Heart right ventricle (tissue), 16 donors: ENCODE data around the gene XPO4. TPM values are rescaled to one million over a fixed set of nuclear protein-coding genes. Genes with fewer than 3 reads are reported as not detected.
A peak's percentile ranks its signal among the peaks of the same experiment; 100 is the strongest.
"Not testable (repeated sequence)": the region's sequence is repeated elsewhere in the genome, so short reads cannot be mapped to it uniquely, and the experiment has no call there.

ENCODE experiments used
- ATAC-seq, 8 donors: fragments of 200-7000 bp; cut with Tn5 transposase; one replicate each; pipeline ENCODE4 v1.9.1; 2020; ENCODE audit warnings: mild to moderate bottlenecking in 8 of 8, moderate library complexity in 8 of 8, moderate number of reproducible peaks in 1 of 8
- DNase-seq, 2 donors: peaks; one replicate each; pipeline ENCODE4 v3.0.0-alpha.2; 2020
- H3K27ac ChIP-seq, 10 donors: fragments of 200-600 bp; sonication (generic) in 2 of 10; one replicate each; pipeline versions ENCODE4 v1.5.0 to v1.8.0; 2020 to 2022; ENCODE audit warnings: mild to moderate bottlenecking in 3 of 10
- H3K27me3 ChIP-seq, 7 donors: fragments of 200-600 bp; one replicate each; pipeline ENCODE4 v1.8.0; 2021 to 2022; ENCODE audit warnings: mild to moderate bottlenecking in 2 of 7
- H3K36me3 ChIP-seq, 9 donors: fragments of 200-600 bp; sonication (generic) in 1 of 9; one replicate each; pipeline versions ENCODE4 v1.5.0 to v1.8.0; 2020 to 2022; ENCODE audit warnings: mild to moderate bottlenecking in 2 of 9
- H3K4me1 ChIP-seq, 9 donors: fragments of 200-600 bp; sonication (generic) in 1 of 9; one replicate each; pipeline versions ENCODE4 v1.5.0 to v1.8.0; 2020 to 2022; ENCODE audit warnings: mild to moderate bottlenecking in 4 of 9
- H3K4me3 ChIP-seq, 10 donors: fragments of 200-600 bp; sonication (generic) in 2 of 10; one replicate each; pipeline versions ENCODE4 v1.5.0 to v1.8.0; 2020 to 2022; ENCODE audit warnings: mild to moderate bottlenecking in 7 of 10, moderate library complexity in 2 of 10
- H3K9me3 ChIP-seq, 11 donors: fragments of 200-600 bp in 10 of 11; sonication (generic) in 2 of 11; one replicate each; pipeline versions ENCODE4 v1.5.0 to v1.8.0; 2013 to 2022; ENCODE audit warnings: mild to moderate bottlenecking in 2 of 11, control low read depth in 1 of 11, moderate library complexity in 1 of 11
- CTCF ChIP-seq, 9 donors: fragments of 200-600 bp; sonication (generic) in 2 of 9; IDR thresholded peaks; one replicate each; pipeline versions ENCODE4 v1.5.0 to v1.8.0; 2021 to 2022; ENCODE audit warnings: antibody characterized with exemption in 9 of 9, mild to moderate bottlenecking in 5 of 9, moderate library complexity in 1 of 9
- WGBS, 2 donors: extraction: QIAGEN DNeasy Blood & Tissue Kit; methylation state at CpG; one replicate each; pipeline ENCODE4 v1.1.7; 2013; ENCODE audit warnings: inconsistent platforms in 1 of 2; 5-methylcytosine and 5-hydroxymethylcytosine counted together
- intact Hi-C, 10 donors: fragments of 100-400 bp; cut with DNase I; formaldehyde crosslinking; loops; one replicate each; pipeline versions ENCODE4 v1.11.1 to v1.14.2; 2022
- polyA plus RNA-seq, 2 donors: library from polyadenylated mRNA; stranded (reverse); fragments of 200-250 nt; gene quantifications; one replicate each; pipeline ENCODE4 v1.2.3, GENCODE V29; 2013
- total RNA-seq, 10 donors: library from RNA; stranded (reverse); fragmentation: NEBNext Ultra II Directional in 3 of 10; extraction: Animal tissue kit (Norgen Biotek cat#: 25700) in 3 of 10; gene quantifications; one replicate each; pipeline versions ENCODE4 v1.2.1 to v1.2.4, GENCODE V29; 2021 to 2023
- donor health status: Arrhythmogenic right ventricular cardiomyopathy.
- donor health status: ischemic (EF 13 %, LVEDD 7.1; RV severe dilation, severe dysfunction).
- donor health status: healthy with polysubstance abuse.
- donor health status: DM: no; HTN: yes; CAD: no.
- donor health status: DM: no; HTN: no; CAD: no.
- donor health status: ischemic (EF 25% LVEDD 6.9; RV normal size, moderate dysfunction).
- donor health status: ischemic (EF 25% LVEDD 5.7; RV mildly dilated, moderate dysfunction).
- donor health status: healthy.
- donor health status: DM: yes; HTN: yes; CAD: no.
- donor health status: Ischemic cardiomyopathy.
- donor health status: ischemic (EF 35%, LVEDD 5.7; RV mildly dilated, moderate dysfunction).
- donor health status: nonischemic (EF 11% LVEDD 7.7; RV severe dilation, severe dysfunction).
- donor health status: DM: yes; HTN: yes; CAD: no.
- donor health status: PGD.
- donor health status: ischemic (EF 29% LVEDD 5.4; RV normal size, mild dysfunction).
- donor health status: nonischemic (EF 23%, LVEDD 6.1; RV moderate dilation, normal function).

XPO4 gene
- total and polyA plus RNA-seq, 12 donors: 3.5 to 68.1 (median 37.1) TPM

GRCh38 chr13:20869540-20869939 lies 33.0 kb downstream of the XPO4 start:
- H3K27ac ChIP-seq: no peak overlapping the region
- no peaks in the 10 kb centered on the region for H3K27me3 ChIP-seq
- DNase-seq (no peak), ATAC-seq (peak in 3 of 8 donors; percentile 49 to 67 (median 57))
- peaks cover 0 to 16% (median 0%) of the 10 kb centered on the region in 9 donors for H3K36me3 ChIP-seq
- WGBS, 2 donors: 56 to 61% methylated on average over 2 of the region's 2 CpGs
- H3K9me3 ChIP-seq: no peaks in the 10 kb centered on the region
- intact Hi-C loops: loop anchor here in 1 of 10 donors (5.0 kb wide), 1 partner anchor 157 kb away; no protein-coding TSS in a partner anchor
- TF ChIP-seq CTCF (IDR thresholded peaks at IDR 0.05): peak in 8 of 9 donors; percentile 9 to 62 (median 42)
- no peak overlapping the region for H3K4me3 ChIP-seq
- H3K4me1 ChIP-seq: peaks cover 0 to 28% (median 12%) of the 10 kb centered on the region in 9 donors

- Histone ChIP-seq H3K9me3 (no peaks in the 10 kb centered on the region), H3K27me3 (no peaks in the 10 kb centered on the region), H3K27ac (no peak overlapping the region), H3K4me3 (no peak overlapping the region), H3K4me1 (peaks cover 0 to 10% (median 0%) of the 10 kb centered on the region in 9 donors), H3K36me3 (peaks cover 0 to 24% (median 2%) of the 10 kb centered on the region in 9 donors)
- WGBS, 2 donors: 86 to 91% methylated on average over 3 of the region's 3 CpGs
- intact Hi-C loops: loop anchor here in 1 of 10 donors (5.0 kb wide), 1 partner anchor 155 kb away; no protein-coding TSS in a partner anchor
- TF ChIP-seq CTCF (IDR thresholded peaks at IDR 0.05): no peak
- DNase-seq (no peak), ATAC-seq (no peak)
Observed at GRCh38 chr13:20867408-20867807, 35.1 kb downstream of the XPO4 start.

GRCh38 chr13:20861666-20862065 lies 40.9 kb downstream of the XPO4 start:
- WGBS, 2 donors: 95% methylated on average over 6 of the region's 6 CpGs
- DNase-seq, H3K27me3 ChIP-seq, H3K27ac ChIP-seq, ATAC-seq, H3K4me1 ChIP-seq, intact Hi-C loops, H3K9me3 ChIP-seq, H3K4me3 ChIP-seq: not testable (repeated sequence)
- H3K36me3 ChIP-seq: peaks cover 0 to 54% (median 3%) of the 10 kb centered on the region in 9 donors

GRCh38 chr13:20860844-20861243 lies 41.7 kb downstream of the XPO4 start:
- Histone ChIP-seq H3K36me3 (peaks cover 0 to 57% (median 3%) of the 10 kb centered on the region in 9 donors), H3K9me3 (no peaks in the 10 kb centered on the region), H3K27me3 (no peaks in the 10 kb centered on the region), H3K4me3 (no peak overlapping the region), H3K4me1 (no peaks in the 10 kb centered on the region), H3K27ac (no peak overlapping the region)
- ATAC-seq: no peak
- DNase-seq: no peak
- intact Hi-C loops: no loop called here
- TF ChIP-seq CTCF (IDR thresholded peaks at IDR 0.05): no peak

- H3K36me3 ChIP-seq: peaks cover 0 to 67% (median 0%) of the 10 kb centered on the region in 9 donors
- H3K27me3 ChIP-seq: no peaks in the 10 kb centered on the region
- WGBS, 2 donors: 82 to 86% methylated on average over 5 of the region's 5 CpGs
- H3K9me3 ChIP-seq: no peaks in the 10 kb centered on the region
- no peak for ATAC-seq
- H3K4me1 ChIP-seq: no peaks in the 10 kb centered on the region
- no peak overlapping the region for H3K27ac ChIP-seq
- no peak for DNase-seq
- TF ChIP-seq CTCF (IDR thresholded peaks at IDR 0.05): no peak
- no peak overlapping the region for H3K4me3 ChIP-seq
- intact Hi-C loops: no loop called here
Observed at GRCh38 chr13:20856650-20857049, 45.9 kb downstream of the XPO4 start.
